GM21717 (cell line): ENCODE results near the gene DDX55.

ENCODE experiments used
- ATAC-seq: cut with Tn5 transposase; IDR thresholded peaks from one replicate; pipeline ENCODE4 v1.9.1; 2021; ENCODE audit warnings: mild to moderate bottlenecking, moderate library complexity; ENCODE audit not compliant: unreplicated experiment

Gene DDX55

GRCh38 chr12:123614110-123614509, 12.2 kb downstream of the DDX55 start:
- ATAC-seq, result no peak

- ATAC-seq, result no peak
These were observed 12.6 kb downstream of the DDX55 start for GRCh38 chr12:123614531-123614930.

GRCh38 chr12:123617144-123617543, 15.2 kb downstream of the DDX55 start:
- no peak for ATAC-seq

GRCh38 chr12:123617580-123617979, 15.7 kb downstream of the DDX55 start:
- ATAC-seq, result no peak

- ATAC-seq, result no peak
These were observed 19.2 kb downstream of the DDX55 start for GRCh38 chr12:123621101-123621500.

GRCh38 chr12:123621619-123622530, 20.0 kb downstream of the DDX55 start:
- no peak for ATAC-seq

GRCh38 chr12:123633379-123634141, 31.7 kb downstream of the DDX55 start, which contains the start of the genes EIF2B1 and GTF2H3:
EIF2B1 (minus strand) TSS chr12:123633686; CDS start chr12:123633557, 129 bp downstream.
GTF2H3 (plus strand) TSS chr12:123633829; CDS start chr12:123633860, 31 bp downstream.
- ATAC-seq, result peak; percentile 90

- ATAC-seq, result no peak
These were observed 32.3 kb downstream of the DDX55 start for GRCh38 chr12:123634142-123634561.

GRCh38 chr12:123643911-123644310, 42.0 kb downstream of the DDX55 start:
- no peak for ATAC-seq

- no peak for ATAC-seq
These were observed 43.5 kb downstream of the DDX55 start for GRCh38 chr12:123645380-123645779.

- ATAC-seq, result no peak
These were observed 44.0 kb downstream of the DDX55 start for GRCh38 chr12:123645878-123646277.

- no peak for ATAC-seq
These were observed 46.5 kb downstream of the DDX55 start for GRCh38 chr12:123648401-123648800.

GRCh38 chr12:123654129-123654701, 52.3 kb downstream of the DDX55 start:
- no peak for ATAC-seq

- peak; percentile 76 for ATAC-seq
These were observed 53.5 kb downstream of the DDX55 start for GRCh38 chr12:123655420-123655819.

- ATAC-seq, result no peak
These were observed 54.5 kb downstream of the DDX55 start for GRCh38 chr12:123656392-123656791.

- no peak for ATAC-seq
These were observed 55.3 kb downstream of the DDX55 start for GRCh38 chr12:123657211-123657610.

- ATAC-seq, result no peak
These were observed 58.3 kb downstream of the DDX55 start for GRCh38 chr12:123659996-123660727.

- ATAC-seq, result no peak
These were observed 65.9 kb downstream of the DDX55 start for GRCh38 chr12:123667771-123668170.
